A549 (cell line): Measurements from ENCODE around the gene DDN. TPM values are rescaled to one million over a fixed set of nuclear protein-coding genes. Genes with fewer than 3 reads are reported as not detected.

ENCODE experiments used
- ATAC-seq, 2 experiments: fragments of 200-7000 bp in 1 of 2; fragments of >200 bp in 1 of 2; cut with Nextera tagmentation in 1 of 2; cut with Tn5 transposase in 1 of 2; 3 replicates each; pipeline versions ENCODE4 v1.8.0 to v1.9.1; 2018 to 2020; ENCODE audit warnings: mild to moderate bottlenecking in 1 of 2, moderate library complexity in 1 of 2
- CTCF ChIA-PET: fragments of 300-600 bp; sonication (Branson Sonifier 250); formaldehyde crosslinking; extraction: SDS; loops from one replicate; lab custom pipeline; 2021; ENCODE audit warnings: antibody characterized with exemption, inconsistent platforms; lab: Yijun Ruan, JAX
- POLR2A ChIA-PET: fragments of 350-600 bp; formaldehyde crosslinking; extraction: SDS; loops from one replicate; lab custom pipeline; 2021; ENCODE audit warnings: antibody characterized with exemption, inconsistent platforms; lab: Yijun Ruan, JAX
- DNase-seq, 2 experiments: peaks; one replicate each; pipeline versions ENCODE4 v3.0.0 to v3.0.0-alpha.2; 2011 to 2016; ENCODE audit warnings: low read depth in 1 of 2, low spot score in 1 of 2
- FAIRE-seq: peaks from 2 replicates; lab custom pipeline; 2011; peaks lifted over from hg19 to GRCh38; lab: Jason Lieb, UNC
- H3K27ac ChIP-seq, 2 experiments: fragments of >200 bp; sonication (Bioruptor Twin); formaldehyde crosslinking; 3 replicates each; pipeline ENCODE4 v1.5.1; 2016 to 2017
- H3K4me1 ChIP-seq: fragments of >200 bp; sonication (Bioruptor Twin); formaldehyde crosslinking; 3 replicates; pipeline ENCODE4 v1.6.1; 2016
- H3K4me2 ChIP-seq: fragments of >200 bp; sonication (Bioruptor Twin); formaldehyde crosslinking; 3 replicates; pipeline ENCODE4 v1.6.1; 2016
- H3K4me3 ChIP-seq: fragments of >200 bp; sonication (Bioruptor Twin); formaldehyde crosslinking; 3 replicates; pipeline ENCODE4 v1.5.1; 2016
- H3K9me3 ChIP-seq: fragments of >200 bp; sonication (Bioruptor Twin); formaldehyde crosslinking; 3 replicates; pipeline ENCODE4 v1.6.1; 2016
- CTCF ChIP-seq: fragments of >200 bp; sonication (Bioruptor Twin); formaldehyde crosslinking; IDR thresholded peaks from 3 replicates; pipeline ENCODE4 v1.5.1; 2016
- E2F6 ChIP-seq: IDR thresholded peaks from 2 replicates; pipeline ENCODE4 v1.6.1; 2012; ENCODE audit warnings: low read depth, borderline replicate concordance
- FOSL2 ChIP-seq, 2 experiments: fragments of 450-650 bp in 1 of 2; fragments of >200 bp in 1 of 2; sonication (Bioruptor Twin) in 1 of 2; formaldehyde crosslinking; IDR thresholded peaks; 2 replicates each; pipeline versions ENCODE4 v1.5.0 to v1.6.1; 2016 to 2020; ENCODE audit warnings: mild to moderate bottlenecking in 1 of 2, moderate library complexity in 1 of 2
- GATA3 ChIP-seq: IDR thresholded peaks from 2 replicates; pipeline ENCODE4 v1.6.1; 2012; ENCODE audit warnings: borderline replicate concordance
- HDAC2 ChIP-seq: fragments of 200-600 bp; sonication (generic); IDR thresholded peaks from 2 replicates; pipeline ENCODE4 v1.6.1; 2016
- HES2 ChIP-seq: fragments of >200 bp; sonication (Bioruptor Twin); formaldehyde crosslinking; IDR thresholded peaks from 2 replicates; pipeline ENCODE4 v1.6.1; 2016
- HMGXB4 ChIP-seq: fragments of 250-450 bp; sonication (Bioruptor Pico); IDR thresholded peaks from 2 replicates; pipeline ENCODE4 v1.5.0; 2021; ENCODE audit warnings: mild to moderate bottlenecking, moderate library complexity, borderline replicate concordance
- HOXB13 ChIP-seq: fragments of 250-450 bp; sonication (Bioruptor Pico); IDR thresholded peaks from 2 replicates; pipeline ENCODE4 v1.5.0; 2020; ENCODE audit warnings: low read depth, mild to moderate bottlenecking, moderate library complexity
- JUN ChIP-seq, 2 experiments: fragments of >200 bp; sonication (Bioruptor Twin); formaldehyde crosslinking; IDR thresholded peaks; 2 replicates in 1 of 2; 3 replicates in 1 of 2; pipeline ENCODE4 v1.6.1; 2016 to 2017
- JUNB ChIP-seq: fragments of >200 bp; sonication (Bioruptor Twin); formaldehyde crosslinking; IDR thresholded peaks from 2 replicates; pipeline ENCODE4 v1.6.1; 2016
- MAX ChIP-seq: IDR thresholded peaks from 2 replicates; pipeline ENCODE4 v1.6.1; 2012
- MAZ ChIP-seq: fragments of 150-350 bp; IDR thresholded peaks from 2 replicates; pipeline ENCODE4 v1.6.1; 2014; ENCODE audit warnings: antibody characterized with exemption, low read depth, low read length, borderline replicate concordance
- POLR2A ChIP-seq: IDR thresholded peaks from 2 replicates; pipeline ENCODE4 v1.6.1; 2012; ENCODE audit warnings: mild to moderate bottlenecking, low read length
- RARB ChIP-seq: fragments of 250-450 bp; sonication (Bioruptor Pico); IDR thresholded peaks from 2 replicates; pipeline ENCODE4 v1.8.0; 2021; ENCODE audit warnings: mild to moderate bottlenecking, moderate library complexity
- REST ChIP-seq: fragments of 200-600 bp; sonication (generic); IDR thresholded peaks from 2 replicates; pipeline ENCODE4 v1.6.1; 2016; ENCODE audit warnings: antibody characterized with exemption, mild to moderate bottlenecking, moderate library complexity
- RNF2 ChIP-seq: fragments of 200-600 bp; sonication (generic); IDR thresholded peaks from 2 replicates; pipeline ENCODE4 v1.6.1; 2016; ENCODE audit warnings: low read depth, mild to moderate bottlenecking, antibody characterized with exemption, moderate library complexity, borderline replicate concordance
- SREBF2 ChIP-seq: fragments of 450-650 bp; IDR thresholded peaks from 2 replicates; pipeline ENCODE4 v1.6.1; 2014; ENCODE audit warnings: mild to moderate bottlenecking, moderate library complexity
- USF2 ChIP-seq: fragments of 450-650 bp; IDR thresholded peaks from 2 replicates; pipeline ENCODE4 v1.6.1; 2014; ENCODE audit warnings: antibody characterized with exemption
- ZC3H11A ChIP-seq: fragments of 450-650 bp; IDR thresholded peaks from 2 replicates; pipeline ENCODE4 v1.6.1; 2014; ENCODE audit warnings: antibody characterized with exemption, mild to moderate bottlenecking
- WGBS: methylation state at CpG from one replicate; pipeline ENCODE4 v1.1.6; 2017; ENCODE audit errors: missing lambda C conversion rate; 5-methylcytosine and 5-hydroxymethylcytosine counted together
- polyA plus RNA-seq, 4 experiments: library from polyadenylated mRNA; depleted of rRNA in 3 of 4; stranded (reverse); fragments of >200 nt; fragmentation: RNase III in 1 of 4; extraction: RNeasy Plus Mini Kit Qiagen cat#74134 plus additional on column Dnase treatment in 1 of 4; gene quantifications; 2 replicates in 3 of 4; 3 replicates in 1 of 4; pipeline ENCODE4 v1.2.3, GENCODE V29; 2011 to 2017

Gene DDN
- polyA plus RNA-seq, 2 of the 4 experiments (the other 2 are of a cell fraction), result 0.12 to 0.50 TPM

- DNase-seq (no peak), FAIRE-seq (no peak), ATAC-seq (no peak)
- ChIA-PET CTCF (interaction anchor here (0.6 to 2.8 kb wide), 12 partner anchors 9 to 60 kb away, joined by 3 to 14 read pairs (median 6); partner anchors contain the start of gene WNT1), POLR2A (no interaction called here)
- Histone ChIP-seq H3K4me1 (no peaks in the 10 kb centered on the region), H3K4me2 (no peak overlapping the region), H3K27ac (no peak overlapping the region), H3K4me3 (no peak overlapping the region), H3K9me3 (no peaks in the 10 kb centered on the region)
- TF ChIP-seq JUN (IDR thresholded peaks at IDR 0.05), result no peak
- TF ChIP-seq HDAC2, result no peak
- TF ChIP-seq MAX, result no peak
- TF ChIP-seq POLR2A, result no peak
- TF ChIP-seq CTCF, result no peak
- TF ChIP-seq GATA3, result no peak
- TF ChIP-seq FOSL2 (IDR thresholded peaks at IDR 0.05), result no peak
- no peak for TF ChIP-seq FOSL2 (CRISPR knock-in tag; IDR thresholded peaks at IDR 0.05)
- no peak for TF ChIP-seq RNF2
- TF ChIP-seq HES2, result no peak
- TF ChIP-seq MAZ, result no peak
- no peak for TF ChIP-seq HOXB13 (CRISPR knock-in tag)
- 86% methylated on average over 7 of the region's 7 CpGs for WGBS
These were observed 38.7 kb upstream of the DDN start for GRCh38 chr12:49037947-49038237.

- Histone ChIP-seq H3K4me1 (no peaks in the 10 kb centered on the region), H3K9me3 (no peaks in the 10 kb centered on the region), H3K4me2 (no peak overlapping the region), H3K27ac (no peak overlapping the region), H3K4me3 (no peak overlapping the region)
- CTCF ChIA-PET, result interaction anchor here (0.7 to 2.8 kb wide), 12 partner anchors 8 to 251 kb away, joined by 3 to 14 read pairs (median 6); partner anchors contain the start of gene WNT1
- no peak for ATAC-seq
- POLR2A ChIA-PET, result no interaction called here
- no peak for FAIRE-seq
- no peak for DNase-seq
- 93% methylated on average over 9 of the region's 9 CpGs for WGBS
- TF ChIP-seq USF2 (no peak), ZC3H11A (no peak), RARB (CRISPR knock-in tag) (no peak), HDAC2 (no peak), E2F6 (no peak), HMGXB4 (CRISPR knock-in tag) (no peak), SREBF2 (no peak), REST (no peak), JUNB (no peak)
These were observed 38.2 kb upstream of the DDN start for GRCh38 chr12:49037111-49037946.
